A673 (cell line): ENCODE results near the gene AP1S3. TPM values are rescaled to one million over a fixed set of nuclear protein-coding genes. Genes with fewer than 3 reads are reported as not detected.

Source experiments
- BruUV-seq: library from RNA; stranded (reverse); fragments of 400-500 nt; replicated peaks from 2 replicates; lab custom pipeline; 2021; lab: Mats Ljungman, UMichigan
- CTCF ChIA-PET: fragments of 300-600 bp; sonication (Branson Sonifier 250); formaldehyde crosslinking; loops from one replicate; lab custom pipeline; 2022; ENCODE audit warnings: antibody characterized with exemption; lab: Charles Lee
- POLR2A ChIA-PET: fragments of 300-600 bp; sonication (Branson Sonifier 250); formaldehyde crosslinking; loops from one replicate; lab custom pipeline; 2022; ENCODE audit warnings: antibody characterized with exemption; ENCODE audit not compliant: low non-redundant PET; lab: Charles Lee
- DNase-seq: peaks from one replicate; pipeline ENCODE4 v3.0.0-alpha.2; 2015; ENCODE audit warnings: low spot score
- H3K27ac ChIP-seq: fragments of 200-600 bp; sonication (generic); 2 replicates; pipeline ENCODE4 v1.5.1; 2016; ENCODE audit warnings: mixed run types, low read depth, mild to moderate bottlenecking, mixed read lengths, antibody characterized with exemption, low read length; ENCODE audit not compliant: poor library complexity, severe bottlenecking
- H3K27me3 ChIP-seq: fragments of 200-600 bp; sonication (generic); replicated peaks from 2 replicates; pipeline ENCODE4 v1.6.1; 2017; ENCODE audit warnings: mixed run types, low read depth, mild to moderate bottlenecking, mixed read lengths, antibody characterized with exemption, low read length; ENCODE audit not compliant: insufficient read depth, poor library complexity
- H3K36me3 ChIP-seq: fragments of 200-600 bp; sonication (generic); 2 replicates; pipeline ENCODE4 v1.6.1; 2016; ENCODE audit warnings: mixed run types, mild to moderate bottlenecking, mixed read lengths, antibody characterized with exemption, low read length; ENCODE audit not compliant: insufficient read depth, poor library complexity, severe bottlenecking
- H3K4me1 ChIP-seq: fragments of 200-600 bp; sonication (generic); 2 replicates; pipeline ENCODE4 v1.6.1; 2017; ENCODE audit warnings: mixed run types, mild to moderate bottlenecking, mixed read lengths, antibody characterized with exemption, low read length; ENCODE audit not compliant: insufficient read depth, poor library complexity, severe bottlenecking
- H3K4me3 ChIP-seq: fragments of 200-600 bp; sonication (generic); 2 replicates; pipeline ENCODE4 v1.5.1; 2016; ENCODE audit warnings: low read depth, mixed run types, mild to moderate bottlenecking, mixed read lengths, low read length; ENCODE audit not compliant: poor library complexity, severe bottlenecking
- H3K9me3 ChIP-seq: fragments of 200-600 bp; sonication (generic); 2 replicates; pipeline ENCODE4 v1.6.1; 2016; ENCODE audit warnings: mixed run types, low read depth, mild to moderate bottlenecking, mixed read lengths, antibody characterized with exemption, low read length; ENCODE audit not compliant: poor library complexity, severe bottlenecking
- EZH2 ChIP-seq: fragments of 200-600 bp; sonication (generic); IDR thresholded peaks from 2 replicates; pipeline ENCODE4 v1.6.1; 2017; ENCODE audit warnings: borderline replicate concordance, low read depth, mild to moderate bottlenecking, mixed read lengths, antibody characterized with exemption, low read length; ENCODE audit not compliant: poor library complexity, severe bottlenecking
- intact Hi-C: fragments of 100-400 bp; cut with micrococcal nuclease; formaldehyde crosslinking; loops from one replicate; pipeline ENCODE4 v1.10.0; 2022; ENCODE audit not compliant: unreplicated experiment
- total RNA-seq: library from RNA; stranded (reverse); gene quantifications from 2 replicates; pipeline ENCODE4 v1.2.3, GENCODE V29; 2021
- TF ChIP-seq, protein P1 (sequence below): fragments of 300-800, 200-600 bp; sonication (generic); conservative IDR thresholded peaks from 2 replicates; pipeline ENCODE4 v1.5.1; 2017; ENCODE audit warnings: low read depth, mild to moderate bottlenecking, antibody characterized with exemption, low read length, moderate library complexity, mixed read lengths

Gene AP1S3
- total RNA-seq, 1 experiment from 2014 or later: 23.0 TPM

DNA sequence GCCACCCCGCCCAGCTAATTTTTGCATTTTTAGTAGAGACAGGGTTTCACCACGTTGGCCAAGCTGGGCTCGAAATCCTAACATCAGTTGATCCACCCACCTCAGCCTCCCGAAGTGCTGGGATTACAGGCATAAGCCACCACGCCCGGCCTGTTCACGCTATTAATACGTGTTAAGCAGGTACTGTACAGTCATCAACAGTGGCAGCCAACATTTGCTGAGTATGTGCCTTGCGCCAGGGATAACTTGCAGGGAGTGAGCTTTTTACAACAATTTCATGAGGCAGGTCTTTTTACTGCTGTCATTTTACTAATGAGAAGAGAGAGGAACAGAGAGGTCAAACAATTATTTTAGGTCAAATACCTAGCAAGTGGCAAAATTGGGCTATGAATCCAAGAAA is 115.2 kb downstream of the AP1S3 start:
- no peak for TF ChIP-seq EZH2
- TF ChIP-seq, protein P1, sequence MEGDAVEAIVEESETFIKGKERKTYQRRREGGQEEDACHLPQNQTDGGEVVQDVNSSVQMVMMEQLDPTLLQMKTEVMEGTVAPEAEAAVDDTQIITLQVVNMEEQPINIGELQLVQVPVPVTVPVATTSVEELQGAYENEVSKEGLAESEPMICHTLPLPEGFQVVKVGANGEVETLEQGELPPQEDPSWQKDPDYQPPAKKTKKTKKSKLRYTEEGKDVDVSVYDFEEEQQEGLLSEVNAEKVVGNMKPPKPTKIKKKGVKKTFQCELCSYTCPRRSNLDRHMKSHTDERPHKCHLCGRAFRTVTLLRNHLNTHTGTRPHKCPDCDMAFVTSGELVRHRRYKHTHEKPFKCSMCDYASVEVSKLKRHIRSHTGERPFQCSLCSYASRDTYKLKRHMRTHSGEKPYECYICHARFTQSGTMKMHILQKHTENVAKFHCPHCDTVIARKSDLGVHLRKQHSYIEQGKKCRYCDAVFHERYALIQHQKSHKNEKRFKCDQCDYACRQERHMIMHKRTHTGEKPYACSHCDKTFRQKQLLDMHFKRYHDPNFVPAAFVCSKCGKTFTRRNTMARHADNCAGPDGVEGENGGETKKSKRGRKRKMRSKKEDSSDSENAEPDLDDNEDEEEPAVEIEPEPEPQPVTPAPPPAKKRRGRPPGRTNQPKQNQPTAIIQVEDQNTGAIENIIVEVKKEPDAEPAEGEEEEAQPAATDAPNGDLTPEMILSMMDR: no peak
- H3K27ac ChIP-seq: peak overlapping the region; percentile 89
- ChIA-PET CTCF (interaction anchor here (1.4 kb wide), 1 partner anchor 138 kb away, joined by 5 read pairs; no protein-coding TSS in a partner anchor), POLR2A (interaction anchor here (0.6 to 1.6 kb wide), 4 partner anchors 11 to 282 kb away, joined by 3 to 6 read pairs (median 4); no protein-coding TSS in a partner anchor)
- peaks cover 50% of the 10 kb centered on the region for H3K4me1 ChIP-seq
- DNase-seq: peak; percentile 66
- TSS peak; percentile 48 for BruUV-seq
- peak overlapping the region; percentile 63 for H3K4me3 ChIP-seq
- H3K36me3 ChIP-seq: peaks cover 37% of the 10 kb centered on the region
- H3K27me3 ChIP-seq: no peaks in the 10 kb centered on the region
- peaks cover 5% of the 10 kb centered on the region for H3K9me3 ChIP-seq
- intact Hi-C loops: loop anchor here (10.0 kb wide), 1 partner anchor 677 kb away; no protein-coding TSS in a partner anchor

DNA sequence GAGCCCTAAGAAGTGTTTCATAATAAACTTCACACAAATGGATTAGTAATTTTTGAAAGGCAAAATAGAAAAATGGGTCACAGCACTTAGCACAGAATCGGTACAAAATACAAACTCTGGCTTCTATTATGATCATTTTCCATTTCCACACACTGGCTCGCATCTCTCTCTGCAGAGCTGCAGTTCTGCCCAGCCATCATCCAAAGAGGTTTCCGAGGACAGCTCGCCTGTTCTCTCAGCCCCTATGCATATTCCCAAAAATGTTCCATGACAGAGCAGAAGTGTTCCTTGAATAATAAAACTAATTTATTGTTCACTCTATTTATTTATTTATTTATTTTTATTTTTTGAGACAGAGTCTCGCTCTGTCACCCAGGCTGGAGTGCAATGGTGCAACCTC is 115.6 kb downstream of the AP1S3 start:
- CTCF ChIA-PET: interaction anchor here (1.4 kb wide), 1 partner anchor 138 kb away, joined by 5 read pairs; no protein-coding TSS in a partner anchor
- no peak for TF ChIP-seq EZH2
- TF ChIP-seq, protein P1: no peak
- Histone ChIP-seq H3K9me3 (peaks cover 6% of the 10 kb centered on the region), H3K4me1 (peaks cover 45% of the 10 kb centered on the region), H3K4me3 (peak overlapping the region; percentile 63), H3K36me3 (peaks cover 41% of the 10 kb centered on the region), H3K27me3 (no peaks in the 10 kb centered on the region), H3K27ac (peak overlapping the region; percentile 51)
- DNase-seq: peak; percentile 63
- POLR2A ChIA-PET: interaction anchor here (0.5 to 0.7 kb wide), 6 partner anchors 10 to 788 kb away, joined by 3 to 4 read pairs (median 4); no protein-coding TSS in a partner anchor
- BruUV-seq: no TSS peak
- intact Hi-C loops: loop anchor here (10.0 kb wide), 1 partner anchor 677 kb away; no protein-coding TSS in a partner anchor

- TF ChIP-seq EZH2: no peak
- TF ChIP-seq, protein P1: no peak
- peaks cover 55% of the 10 kb centered on the region for H3K36me3 ChIP-seq
- H3K27me3 ChIP-seq: no peaks in the 10 kb centered on the region
- intact Hi-C loops: loop anchor here (10.0 kb wide), 1 partner anchor 676 kb away; no protein-coding TSS in a partner anchor
- H3K4me3 ChIP-seq: peak overlapping the region; percentile 63
- BruUV-seq: no TSS peak
- H3K27ac ChIP-seq: peak overlapping the region; percentile 51
- ChIA-PET CTCF (no interaction called here), POLR2A (no interaction called here)
- H3K9me3 ChIP-seq: peaks cover 11% of the 10 kb centered on the region
- DNase-seq: no peak
- peaks cover 33% of the 10 kb centered on the region for H3K4me1 ChIP-seq
Observed at GRCh38 chr2:223720367-223720766, 117.0 kb downstream of the AP1S3 start.
